Activated CD4-positive, alpha-beta T cell treated with anti-CD3 and anti-CD28 coated beads for 4 hours (primary cell): Measurements from ENCODE around the gene FRG2.
"Not testable (repeated sequence)": the region's sequence is repeated elsewhere in the genome, so short reads cannot be mapped to it uniquely, and the experiment has no call there.

ENCODE experiments used
- DNase-seq, 2 donors: peaks; one replicate each; pipeline ENCODE4 v3.0.0-alpha.2; 2020

The FRG2 gene

GRCh38 chr4:190015538-190016368 is 11.3 kb downstream of the FRG2 start:
- no peak for DNase-seq

GRCh38 chr4:190014771-190015537 is 12.1 kb downstream of the FRG2 start:
- DNase-seq, result no peak

- not testable (repeated sequence) for DNase-seq
These were observed 37.1 kb downstream of the FRG2 start for GRCh38 chr4:189989941-189990340.

GRCh38 chr4:189988877-189989431 is 38.1 kb downstream of the FRG2 start:
- no peak for DNase-seq

- DNase-seq, result not testable (repeated sequence)
These were observed 41.3 kb downstream of the FRG2 start for GRCh38 chr4:189985651-189986243.

GRCh38 chr4:189984661-189985060 is 42.4 kb downstream of the FRG2 start:
- DNase-seq, result not testable (repeated sequence)

- DNase-seq, result not testable (repeated sequence)
These were observed 43.0 kb downstream of the FRG2 start for GRCh38 chr4:189983916-189984526.

- DNase-seq, result no peak
These were observed 45.1 kb downstream of the FRG2 start for GRCh38 chr4:189981970-189982369.

GRCh38 chr4:189980292-189980691 is 46.8 kb downstream of the FRG2 start:
- not testable (repeated sequence) for DNase-seq

- no peak for DNase-seq
These were observed 47.6 kb downstream of the FRG2 start for GRCh38 chr4:189979196-189980047.
